Mesendoderm (in vitro differentiated cells): ENCODE measurements around the gene ARHGEF10L.

Source experiments
- DNase-seq: peaks from one replicate; pipeline ENCODE4 v3.0.0; 2013
- H2AK5ac ChIP-seq: 2 replicates; pipeline ENCODE4 v1.6.1; 2013; ENCODE audit warnings: low read length, inconsistent platforms
- H2BK120ac ChIP-seq: 2 replicates; pipeline ENCODE4 v1.6.1; 2013; ENCODE audit warnings: low read depth, mild to moderate bottlenecking, low read length, moderate library complexity, mixed read lengths
- H2BK15ac ChIP-seq: replicated peaks from 2 replicates; pipeline ENCODE4 v1.6.1; 2013; ENCODE audit warnings: low read depth, mild to moderate bottlenecking, moderate library complexity
- H2BK5ac ChIP-seq: 2 replicates; pipeline ENCODE4 v1.6.1; 2013; ENCODE audit warnings: low read length, inconsistent platforms
- H3K18ac ChIP-seq: 2 replicates; pipeline ENCODE4 v1.6.1; 2013; ENCODE audit warnings: mild to moderate bottlenecking, low read length, mixed read lengths
- H3K23ac ChIP-seq: one replicate; pipeline ENCODE4 v1.6.1; 2013; ENCODE audit warnings: low read length
- H3K27ac ChIP-seq: 2 replicates; pipeline ENCODE4 v1.5.1; 2013; ENCODE audit warnings: low read depth, mild to moderate bottlenecking, inconsistent platforms, low read length, moderate library complexity
- H3K27me3 ChIP-seq: 2 replicates; pipeline ENCODE4 v1.6.1; 2013; ENCODE audit warnings: low read length, control low read depth, mild to moderate bottlenecking, inconsistent platforms; ENCODE audit not compliant: insufficient read depth, poor library complexity
- H3K36me3 ChIP-seq: 2 replicates; pipeline ENCODE4 v1.6.1; 2013; ENCODE audit warnings: low read length, inconsistent platforms; ENCODE audit not compliant: control insufficient read depth, insufficient read depth
- H3K4ac ChIP-seq: one replicate; pipeline ENCODE4 v1.6.1; 2013; ENCODE audit warnings: low read depth, mild to moderate bottlenecking, low read length, moderate library complexity
- H3K4me1 ChIP-seq: 2 replicates; pipeline ENCODE4 v1.6.1; 2013; ENCODE audit warnings: low read depth, low read length, inconsistent platforms; ENCODE audit not compliant: control insufficient read depth
- H3K4me2 ChIP-seq: 2 replicates; pipeline ENCODE4 v1.6.1; 2013; ENCODE audit warnings: low read length
- H3K4me3 ChIP-seq: 2 replicates; pipeline ENCODE4 v1.5.1; 2013; ENCODE audit warnings: mild to moderate bottlenecking, low read length
- H3K56ac ChIP-seq: one replicate; pipeline ENCODE4 v1.6.1; 2013; ENCODE audit warnings: low read length
- H3K79me1 ChIP-seq: 2 replicates; pipeline ENCODE4 v1.6.1; 2013; ENCODE audit warnings: low read length, inconsistent platforms
- H3K79me2 ChIP-seq: 2 replicates; pipeline ENCODE4 v1.6.1; 2013; ENCODE audit warnings: mild to moderate bottlenecking, low read length; ENCODE audit not compliant: control insufficient read depth, insufficient read depth
- H3K9ac ChIP-seq: 2 replicates; pipeline ENCODE4 v1.6.1; 2013; ENCODE audit warnings: low read length, inconsistent platforms
- H4K5ac ChIP-seq: one replicate; pipeline ENCODE4 v1.6.1; 2013; ENCODE audit warnings: low read length
- H4K8ac ChIP-seq: one replicate; pipeline ENCODE4 v1.6.1; 2013; ENCODE audit warnings: low read depth, mild to moderate bottlenecking, control low read depth, low read length, moderate library complexity
- WGBS: extraction: QIAGEN DNeasy Blood & Tissue Kit; methylation state at CpG from one replicate; pipeline ENCODE4 v1.1.7; 2013; ENCODE audit warnings: low lambda C conversion rate, missing lambda C conversion rate; ENCODE audit not compliant: insufficient coverage; ENCODE audit errors: extremely low coverage; 5-methylcytosine and 5-hydroxymethylcytosine counted together

The ARHGEF10L gene

DNA sequence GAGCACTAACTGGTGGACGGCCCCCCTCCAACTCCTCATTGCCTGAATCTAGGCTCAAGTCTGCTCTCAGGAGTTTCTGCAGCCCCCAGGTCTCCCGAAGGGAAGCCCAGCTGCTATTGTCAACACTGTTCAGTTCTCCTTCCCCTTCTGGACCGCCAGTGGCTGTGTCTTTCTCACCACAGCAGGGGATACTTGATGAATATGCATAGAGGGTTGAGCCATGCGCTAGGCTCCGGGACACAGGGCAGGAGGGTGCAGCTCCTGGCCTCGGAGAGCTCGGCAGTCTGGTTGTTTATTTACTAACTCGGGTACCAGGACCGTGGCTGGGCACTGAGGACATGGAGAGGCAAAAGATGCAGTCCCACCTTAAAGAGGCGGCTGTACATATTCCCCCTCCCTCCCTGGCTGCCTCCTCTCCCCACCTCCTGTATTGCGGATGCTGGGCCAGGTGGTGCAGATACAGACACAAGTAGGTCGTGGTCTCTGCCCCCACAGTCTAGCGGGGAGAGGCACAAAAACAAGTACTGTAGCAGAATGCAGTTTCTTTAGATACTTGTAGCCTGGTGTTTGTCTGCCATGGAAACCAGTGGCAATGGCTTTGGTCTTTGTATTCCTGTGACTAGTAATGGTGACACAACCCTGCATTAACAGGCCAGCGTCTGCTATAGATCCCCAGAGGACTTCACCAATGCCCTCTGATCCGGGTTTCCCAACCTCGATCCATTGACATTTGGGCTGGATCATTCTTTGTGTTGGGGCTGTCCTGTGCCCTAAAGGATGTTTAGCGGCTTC lies 26.2 kb downstream of the ARHGEF10L start:
- no peak overlapping the region for H3K4me2 ChIP-seq
- no peak overlapping the region for H3K23ac ChIP-seq
- H2BK5ac ChIP-seq: no peak overlapping the region
- H4K8ac ChIP-seq: no peak overlapping the region
- no peak overlapping the region for H3K4me3 ChIP-seq
- peak; percentile 74 for DNase-seq
- H4K5ac ChIP-seq: no peak overlapping the region
- H2BK15ac ChIP-seq: no peak overlapping the region
- H3K79me2 ChIP-seq: peaks cover 27% of the 10 kb centered on the region
- peaks cover 17% of the 10 kb centered on the region for H3K79me1 ChIP-seq
- peaks cover 17% of the 10 kb centered on the region for H3K4me1 ChIP-seq
- peak overlapping the region; percentile 18 for H3K56ac ChIP-seq
- no peak overlapping the region for H3K27ac ChIP-seq
- no peak overlapping the region for H3K18ac ChIP-seq
- no CpG with 5 or more reads among the region's 17 CpGs for WGBS
- H3K36me3 ChIP-seq: no peaks in the 10 kb centered on the region
- no peaks in the 10 kb centered on the region for H3K27me3 ChIP-seq
- no peak overlapping the region for H3K9ac ChIP-seq
- no peak overlapping the region for H2BK120ac ChIP-seq
- H2AK5ac ChIP-seq: no peak overlapping the region
- H3K4ac ChIP-seq: no peak overlapping the region

DNA sequence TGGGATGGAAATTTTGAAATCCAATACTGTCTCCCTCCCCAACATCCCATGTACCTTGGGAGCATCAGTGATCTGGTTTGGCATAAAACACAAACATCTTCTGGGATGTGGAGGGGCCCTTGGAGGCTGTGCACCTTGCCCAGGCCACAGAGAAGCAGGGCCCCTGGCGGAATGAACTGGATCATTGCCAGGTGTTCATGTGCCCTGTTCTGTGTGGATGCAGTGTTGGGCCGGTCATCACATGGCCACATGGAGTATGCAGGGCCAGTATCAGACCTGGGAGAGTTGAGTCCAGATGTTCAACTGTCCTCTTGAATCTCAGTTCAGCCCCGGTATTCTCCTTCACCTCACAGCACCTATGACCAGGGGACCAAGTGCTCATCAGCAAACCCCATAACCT lies 26.9 kb downstream of the ARHGEF10L start:
- H3K27ac ChIP-seq: no peak overlapping the region
- no peak overlapping the region for H4K8ac ChIP-seq
- no peak overlapping the region for H3K4ac ChIP-seq
- no CpG with 5 or more reads among the region's 3 CpGs for WGBS
- H3K36me3 ChIP-seq: no peaks in the 10 kb centered on the region
- H3K79me2 ChIP-seq: peaks cover 28% of the 10 kb centered on the region
- peaks cover 22% of the 10 kb centered on the region for H3K79me1 ChIP-seq
- DNase-seq: no peak
- no peak overlapping the region for H3K9ac ChIP-seq
- H3K18ac ChIP-seq: no peak overlapping the region
- H3K27me3 ChIP-seq: no peaks in the 10 kb centered on the region
- no peak overlapping the region for H4K5ac ChIP-seq
- peaks cover 17% of the 10 kb centered on the region for H3K4me1 ChIP-seq
- no peak overlapping the region for H2BK120ac ChIP-seq
- no peak overlapping the region for H2AK5ac ChIP-seq
- H2BK5ac ChIP-seq: no peak overlapping the region
- no peak overlapping the region for H3K23ac ChIP-seq
- H3K4me2 ChIP-seq: no peak overlapping the region
- no peak overlapping the region for H3K56ac ChIP-seq
- H3K4me3 ChIP-seq: no peak overlapping the region
- H2BK15ac ChIP-seq: no peak overlapping the region

DNA sequence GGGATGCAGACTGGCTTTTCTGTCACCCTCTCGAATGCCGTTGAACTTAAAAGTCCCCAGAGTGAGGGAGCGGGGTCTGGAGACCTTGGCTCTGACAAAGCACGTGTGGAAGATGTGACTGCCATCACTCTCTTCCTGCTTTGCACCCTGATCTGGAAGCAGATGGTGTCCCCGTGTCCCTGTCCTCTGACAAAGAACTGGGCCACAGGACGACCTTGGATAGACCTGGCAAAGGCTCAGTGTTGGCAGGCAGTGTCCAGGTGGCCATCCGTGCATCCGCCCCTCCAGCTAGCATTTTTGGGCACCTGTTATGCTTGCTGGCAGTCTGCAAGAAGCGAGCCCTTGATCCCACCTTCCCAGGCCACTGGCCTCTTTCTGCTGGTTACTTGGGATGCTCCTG lies 27.4 kb downstream of the ARHGEF10L start:
- H3K56ac ChIP-seq: no peak overlapping the region
- no peak overlapping the region for H3K18ac ChIP-seq
- H2BK15ac ChIP-seq: no peak overlapping the region
- no peaks in the 10 kb centered on the region for H3K36me3 ChIP-seq
- no peak overlapping the region for H3K23ac ChIP-seq
- H4K8ac ChIP-seq: no peak overlapping the region
- peaks cover 17% of the 10 kb centered on the region for H3K4me1 ChIP-seq
- H3K4me3 ChIP-seq: no peak overlapping the region
- H4K5ac ChIP-seq: no peak overlapping the region
- H2BK5ac ChIP-seq: no peak overlapping the region
- peaks cover 28% of the 10 kb centered on the region for H3K79me2 ChIP-seq
- H3K9ac ChIP-seq: no peak overlapping the region
- DNase-seq: no peak
- no peak overlapping the region for H2BK120ac ChIP-seq
- peaks cover 20% of the 10 kb centered on the region for H3K79me1 ChIP-seq
- H2AK5ac ChIP-seq: no peak overlapping the region
- no peak overlapping the region for H3K27ac ChIP-seq
- no peaks in the 10 kb centered on the region for H3K27me3 ChIP-seq
- no CpG with 5 or more reads among the region's 9 CpGs for WGBS
- H3K4ac ChIP-seq: no peak overlapping the region
- no peak overlapping the region for H3K4me2 ChIP-seq

DNA sequence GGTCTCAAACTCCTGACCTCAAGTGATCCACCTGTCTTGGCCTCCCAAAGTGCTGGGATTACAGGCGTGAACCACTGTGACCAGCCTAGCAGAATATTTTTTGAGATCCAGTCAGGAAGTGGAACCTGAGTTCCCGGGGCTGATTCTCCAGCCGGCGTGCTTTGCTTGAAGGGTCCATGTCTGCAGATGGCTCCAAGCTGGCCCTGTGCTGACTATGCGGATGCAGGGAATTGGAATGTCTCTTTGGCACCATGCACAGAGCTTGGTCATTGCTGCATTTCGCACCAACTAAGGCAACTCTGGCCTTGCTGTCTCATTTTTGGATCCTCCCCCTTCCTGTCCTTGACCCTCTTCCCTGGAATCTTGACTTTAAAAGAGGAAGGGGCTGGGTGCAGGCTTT lies 28.1 kb downstream of the ARHGEF10L start:
- Histone ChIP-seq H3K23ac (no peak overlapping the region), H3K18ac (no peak overlapping the region), H2AK5ac (no peak overlapping the region), H3K36me3 (no peaks in the 10 kb centered on the region), H3K4me1 (peaks cover 17% of the 10 kb centered on the region), H3K79me1 (peaks cover 18% of the 10 kb centered on the region), H3K4ac (no peak overlapping the region), H2BK5ac (no peak overlapping the region), H3K4me2 (no peak overlapping the region), H4K8ac (no peak overlapping the region), H3K4me3 (no peak overlapping the region), H2BK120ac (no peak overlapping the region), H2BK15ac (no peak overlapping the region), H3K27me3 (no peaks in the 10 kb centered on the region), H4K5ac (no peak overlapping the region), H3K9ac (no peak overlapping the region), H3K79me2 (peaks cover 25% of the 10 kb centered on the region), H3K56ac (no peak overlapping the region), H3K27ac (no peak overlapping the region)
- DNase-seq: no peak
- no CpG with 5 or more reads among the region's 6 CpGs for WGBS

DNA sequence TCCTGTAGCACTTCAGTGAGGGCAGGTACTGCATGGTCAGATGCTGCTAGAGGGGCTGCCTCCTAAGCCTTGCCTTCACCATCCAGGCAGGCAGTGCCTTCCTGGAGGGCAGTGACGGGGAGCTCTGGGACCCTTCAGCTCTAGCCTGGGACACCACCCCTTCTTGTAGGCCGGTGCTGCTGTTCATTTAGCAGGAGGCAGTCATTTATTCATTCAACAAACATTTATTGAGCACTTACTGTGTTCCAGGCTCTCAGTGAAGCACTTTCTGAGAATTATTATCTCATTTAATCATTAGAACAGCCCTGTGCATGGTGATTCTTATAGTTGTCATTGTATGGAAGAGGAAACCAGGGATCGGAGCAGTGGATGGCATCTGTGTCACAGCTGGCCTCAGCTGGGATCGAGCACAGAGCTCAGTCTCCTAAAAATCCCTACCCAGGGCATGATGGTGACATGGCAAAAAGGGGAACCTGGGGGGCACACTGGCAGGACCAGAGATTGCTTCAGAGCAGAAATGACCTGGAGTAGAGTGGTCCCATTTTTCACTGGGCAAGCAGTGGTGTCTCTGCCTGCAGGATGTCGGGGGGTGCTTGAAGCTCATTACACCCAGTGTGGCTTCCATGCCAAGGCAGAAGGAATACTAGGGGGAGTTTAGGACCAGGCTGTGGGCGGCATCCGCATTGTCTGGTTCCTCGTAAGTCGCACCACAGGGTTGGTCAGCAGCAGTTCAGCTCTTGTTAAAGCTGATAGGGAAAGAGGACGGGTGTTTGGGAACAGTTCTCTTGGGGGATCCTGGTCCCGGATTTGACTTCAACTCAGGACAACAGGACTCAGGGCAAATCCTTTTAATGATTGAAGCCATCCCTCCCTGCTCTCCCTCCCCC lies 28.8 kb downstream of the ARHGEF10L start:
- no peak overlapping the region for H3K27ac ChIP-seq
- H3K18ac ChIP-seq: no peak overlapping the region
- H3K79me2 ChIP-seq: peaks cover 22% of the 10 kb centered on the region
- no peak overlapping the region for H3K23ac ChIP-seq
- H3K79me1 ChIP-seq: peaks cover 20% of the 10 kb centered on the region
- H3K4me3 ChIP-seq: no peak overlapping the region
- no CpG with 5 or more reads among the region's 11 CpGs for WGBS
- no peaks in the 10 kb centered on the region for H3K36me3 ChIP-seq
- no peak overlapping the region for H2AK5ac ChIP-seq
- no peak overlapping the region for H4K5ac ChIP-seq
- H2BK15ac ChIP-seq: no peak overlapping the region
- H3K4me1 ChIP-seq: peaks cover 17% of the 10 kb centered on the region
- no peak overlapping the region for H3K4me2 ChIP-seq
- DNase-seq: no peak
- no peak overlapping the region for H3K4ac ChIP-seq
- H4K8ac ChIP-seq: no peak overlapping the region
- no peak overlapping the region for H3K9ac ChIP-seq
- H3K27me3 ChIP-seq: no peaks in the 10 kb centered on the region
- H3K56ac ChIP-seq: no peak overlapping the region
- H2BK120ac ChIP-seq: no peak overlapping the region
- H2BK5ac ChIP-seq: no peak overlapping the region
